Measurements from ENCODE around the gene MAPK10. TPM values are rescaled to one million over a fixed set of nuclear protein-coding genes. Genes with fewer than 3 reads are reported as not detected.

Gene MAPK10
- total RNA-seq, 1 donor from 2014 or later, result 123 TPM

DNA sequence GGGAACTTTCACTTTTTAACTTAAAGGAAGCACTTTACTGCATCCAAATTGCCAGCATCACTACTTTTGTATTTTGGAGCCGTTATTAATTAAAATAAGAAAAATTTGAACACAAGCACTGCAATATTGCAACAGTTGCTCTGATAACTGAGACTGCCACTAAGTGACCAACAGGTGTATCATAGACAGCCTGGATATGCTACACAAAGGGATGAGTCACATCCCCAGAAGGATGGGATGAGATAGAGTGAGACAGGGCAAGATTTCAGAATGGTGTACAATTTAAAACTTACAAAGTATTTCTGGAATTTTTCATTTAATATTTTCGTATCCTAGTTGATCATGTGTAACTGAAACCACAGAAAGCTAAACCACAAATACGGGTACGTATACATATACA is 204.1 kb downstream of the MAPK10 start:
- Histone ChIP-seq H3K27me3 (no peaks in the 10 kb centered on the region), H3K4me1 (no peaks in the 10 kb centered on the region), H3K9me3 (no peaks in the 10 kb centered on the region), H3K4me3 (no peak overlapping the region), H3K27ac (no peak overlapping the region), H3K36me3 (no peaks in the 10 kb centered on the region)
- TF ChIP-seq POLR2A (IDR thresholded peaks at IDR 0.05) (no peak), CTCF (IDR thresholded peaks at IDR 0.05) (no peak), POLR2AphosphoS5 (IDR thresholded peaks at IDR 0.05; ENCODE audit: insufficient read depth in 1 of 2, low read depth in 1 of 2) (no peak)
- intact Hi-C loops (cut with DNase I), result no loop called here
- DNase-seq (ENCODE audit: extremely low spot score in 2 of 2), result no peak

- no peak overlapping the region for H3K27ac ChIP-seq
- H3K4me1 ChIP-seq, result no peaks in the 10 kb centered on the region
- no peaks in the 10 kb centered on the region for H3K9me3 ChIP-seq
- H3K27me3 ChIP-seq, result no peaks in the 10 kb centered on the region
- TF ChIP-seq POLR2A (IDR thresholded peaks at IDR 0.05) (no peak), POLR2AphosphoS5 (IDR thresholded peaks at IDR 0.05; ENCODE audit: insufficient read depth in 1 of 2, low read depth in 1 of 2) (no peak), CTCF (IDR thresholded peaks at IDR 0.05) (no peak)
- H3K36me3 ChIP-seq, result no peaks in the 10 kb centered on the region
- intact Hi-C loops (cut with DNase I), result no loop called here
- no peak overlapping the region for H3K4me3 ChIP-seq
- no peak for DNase-seq (ENCODE audit: extremely low spot score in 2 of 2)
Observed at GRCh38 chr4:86152454-86152853, 207.4 kb downstream of the MAPK10 start.

- no peak overlapping the region for H3K27ac ChIP-seq
- no peak overlapping the region for H3K4me3 ChIP-seq
- H3K4me1 ChIP-seq, result no peaks in the 10 kb centered on the region
- intact Hi-C loops (cut with DNase I), result no loop called here
- TF ChIP-seq POLR2AphosphoS5 (IDR thresholded peaks at IDR 0.05; ENCODE audit: insufficient read depth in 1 of 2, low read depth in 1 of 2), result no peak
- no peak for TF ChIP-seq POLR2A (IDR thresholded peaks at IDR 0.05)
- no peak for TF ChIP-seq CTCF (IDR thresholded peaks at IDR 0.05)
- no peaks in the 10 kb centered on the region for H3K27me3 ChIP-seq
- no peak for DNase-seq (ENCODE audit: extremely low spot score in 2 of 2)
- H3K9me3 ChIP-seq, result no peaks in the 10 kb centered on the region
- no peaks in the 10 kb centered on the region for H3K36me3 ChIP-seq
Observed at GRCh38 chr4:86151196-86151595, 208.7 kb downstream of the MAPK10 start.

DNA sequence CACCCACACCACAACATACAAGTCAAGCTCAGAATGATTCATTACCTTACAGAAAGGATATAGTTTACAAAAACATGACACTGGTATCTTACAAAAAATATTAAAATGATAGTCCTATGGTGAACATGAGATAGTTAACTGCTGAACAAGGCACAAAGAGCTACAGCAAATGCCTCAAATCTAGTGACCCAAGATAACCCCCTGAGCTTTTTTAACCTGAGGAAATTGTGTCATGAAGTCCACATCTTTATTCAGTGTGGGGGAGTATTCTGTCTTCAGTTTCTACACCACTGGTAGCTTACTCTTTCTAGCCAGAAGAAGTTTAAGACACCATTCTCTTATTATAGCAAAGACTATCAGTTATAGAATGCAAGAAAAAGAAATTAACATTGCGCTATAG is 218.7 kb downstream of the MAPK10 start:
- Histone ChIP-seq H3K9me3 (no peaks in the 10 kb centered on the region), H3K27ac (no peak overlapping the region), H3K36me3 (no peaks in the 10 kb centered on the region), H3K27me3 (no peaks in the 10 kb centered on the region), H3K4me3 (no peak overlapping the region), H3K4me1 (peaks cover 5% of the 10 kb centered on the region)
- intact Hi-C loops (cut with DNase I), result no loop called here
- TF ChIP-seq CTCF (IDR thresholded peaks at IDR 0.05) (no peak), POLR2AphosphoS5 (IDR thresholded peaks at IDR 0.05; ENCODE audit: insufficient read depth in 1 of 2, low read depth in 1 of 2) (no peak), POLR2A (IDR thresholded peaks at IDR 0.05) (no peak)
- DNase-seq (ENCODE audit: extremely low spot score in 2 of 2), result no peak

DNA sequence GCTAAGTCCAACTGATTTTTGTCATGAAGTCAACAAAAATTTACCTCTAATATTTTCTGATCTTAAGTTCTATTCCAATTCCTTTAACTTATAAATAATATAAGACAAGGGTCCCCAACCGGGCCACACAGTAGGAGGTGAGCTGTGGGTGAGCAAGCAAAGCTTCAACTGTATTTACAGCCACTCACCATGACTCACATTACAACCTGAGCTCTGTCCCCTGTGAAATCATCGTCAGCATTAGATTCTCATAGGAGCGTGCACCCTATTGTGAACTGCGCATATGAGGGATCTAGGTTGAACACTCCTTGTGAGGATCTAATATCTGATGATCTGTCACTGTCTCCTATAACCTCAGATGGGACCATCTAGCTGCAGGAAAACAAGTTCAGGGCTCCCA is 227.4 kb downstream of the MAPK10 start:
- Histone ChIP-seq H3K4me1 (no peaks in the 10 kb centered on the region), H3K4me3 (no peak overlapping the region), H3K36me3 (no peaks in the 10 kb centered on the region), H3K9me3 (no peaks in the 10 kb centered on the region), H3K27me3 (no peaks in the 10 kb centered on the region), H3K27ac (no peak overlapping the region)
- TF ChIP-seq CTCF (IDR thresholded peaks at IDR 0.05) (no peak), POLR2A (IDR thresholded peaks at IDR 0.05) (no peak), POLR2AphosphoS5 (IDR thresholded peaks at IDR 0.05; ENCODE audit: insufficient read depth in 1 of 2, low read depth in 1 of 2) (no peak)
- DNase-seq (ENCODE audit: extremely low spot score in 2 of 2), result no peak
- intact Hi-C loops (cut with DNase I), result no loop called here
